ENCODE measurements around the gene BSN.

DNA sequence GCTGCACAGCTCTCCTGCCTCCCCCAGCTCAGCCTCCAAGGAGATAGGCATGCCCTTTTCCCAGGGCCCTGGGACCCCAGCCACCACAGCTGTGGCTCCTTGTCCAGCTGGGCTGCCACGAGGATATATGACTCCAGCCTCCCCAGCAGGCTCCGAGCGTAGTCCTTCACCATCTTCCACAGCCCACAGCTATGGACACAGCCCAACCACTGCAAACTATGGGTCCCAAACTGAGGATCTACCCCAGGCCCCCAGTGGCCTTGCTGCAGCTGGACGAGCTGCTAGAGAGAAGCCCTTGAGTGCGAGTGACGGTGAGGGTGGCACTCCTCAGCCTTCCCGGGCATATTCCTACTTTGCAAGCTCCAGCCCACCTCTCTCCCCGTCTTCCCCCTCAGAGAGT is 99.3 kb downstream of the BSN start:
- TF ChIP-seq, protein P1, sequence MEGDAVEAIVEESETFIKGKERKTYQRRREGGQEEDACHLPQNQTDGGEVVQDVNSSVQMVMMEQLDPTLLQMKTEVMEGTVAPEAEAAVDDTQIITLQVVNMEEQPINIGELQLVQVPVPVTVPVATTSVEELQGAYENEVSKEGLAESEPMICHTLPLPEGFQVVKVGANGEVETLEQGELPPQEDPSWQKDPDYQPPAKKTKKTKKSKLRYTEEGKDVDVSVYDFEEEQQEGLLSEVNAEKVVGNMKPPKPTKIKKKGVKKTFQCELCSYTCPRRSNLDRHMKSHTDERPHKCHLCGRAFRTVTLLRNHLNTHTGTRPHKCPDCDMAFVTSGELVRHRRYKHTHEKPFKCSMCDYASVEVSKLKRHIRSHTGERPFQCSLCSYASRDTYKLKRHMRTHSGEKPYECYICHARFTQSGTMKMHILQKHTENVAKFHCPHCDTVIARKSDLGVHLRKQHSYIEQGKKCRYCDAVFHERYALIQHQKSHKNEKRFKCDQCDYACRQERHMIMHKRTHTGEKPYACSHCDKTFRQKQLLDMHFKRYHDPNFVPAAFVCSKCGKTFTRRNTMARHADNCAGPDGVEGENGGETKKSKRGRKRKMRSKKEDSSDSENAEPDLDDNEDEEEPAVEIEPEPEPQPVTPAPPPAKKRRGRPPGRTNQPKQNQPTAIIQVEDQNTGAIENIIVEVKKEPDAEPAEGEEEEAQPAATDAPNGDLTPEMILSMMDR (IDR thresholded peaks at IDR 0.05) = no peak
- TF ChIP-seq POLR2A (IDR thresholded peaks at IDR 0.05) = no peak

All from right lobe of liver (tissue), 4 donors.